ENCODE data around the gene AADACL4. TPM values are rescaled to one million over a fixed set of nuclear protein-coding genes. Genes with fewer than 3 reads are reported as not detected.

The AADACL4 gene
- total and polyA plus RNA-seq, 9 of the 15 experiments (the other 6 are each of a cell fraction or from before 2014, with no cell fraction given): not detected

DNA sequence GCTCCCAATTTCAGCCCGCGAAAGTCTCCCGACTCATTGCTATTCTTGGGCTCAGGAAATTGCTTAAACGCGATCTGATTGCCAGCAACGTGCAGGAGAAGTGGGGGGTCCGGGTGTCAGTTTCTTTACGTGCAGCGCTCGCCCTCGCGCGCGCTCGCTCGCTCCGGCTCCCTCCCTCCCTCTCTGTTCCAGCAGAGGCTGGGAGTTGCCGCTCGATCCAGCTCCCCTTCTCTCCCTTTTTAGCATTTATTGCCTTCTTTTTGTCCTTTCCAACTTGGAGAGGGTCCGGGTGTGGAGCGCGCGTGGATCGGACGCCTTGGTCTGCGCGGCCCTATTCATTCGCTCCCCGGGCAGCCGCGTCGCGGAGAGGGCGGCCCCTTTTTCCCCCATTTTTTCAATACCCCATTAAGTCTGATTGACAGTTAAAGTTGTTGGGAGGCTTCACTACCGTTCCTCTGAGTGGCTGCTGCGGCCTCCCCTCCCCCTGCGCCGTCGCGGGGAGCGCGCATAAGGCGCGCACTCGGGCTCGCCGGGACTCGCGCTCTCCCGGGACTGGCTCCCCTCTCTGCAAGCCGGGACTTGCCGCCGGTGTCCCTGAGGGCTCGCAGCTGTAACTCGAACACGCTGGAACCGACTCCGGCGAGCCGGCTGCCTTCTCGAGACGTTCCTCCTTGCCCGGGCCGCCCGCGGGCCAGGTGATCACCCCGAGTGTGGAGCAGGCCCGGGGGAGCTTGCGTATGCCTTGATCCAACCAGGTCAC lies 25.8 kb upstream of the AADACL4 start, which contains the start of gene DHRS3 (continued):
- TF ChIP-seq, protein P1, sequence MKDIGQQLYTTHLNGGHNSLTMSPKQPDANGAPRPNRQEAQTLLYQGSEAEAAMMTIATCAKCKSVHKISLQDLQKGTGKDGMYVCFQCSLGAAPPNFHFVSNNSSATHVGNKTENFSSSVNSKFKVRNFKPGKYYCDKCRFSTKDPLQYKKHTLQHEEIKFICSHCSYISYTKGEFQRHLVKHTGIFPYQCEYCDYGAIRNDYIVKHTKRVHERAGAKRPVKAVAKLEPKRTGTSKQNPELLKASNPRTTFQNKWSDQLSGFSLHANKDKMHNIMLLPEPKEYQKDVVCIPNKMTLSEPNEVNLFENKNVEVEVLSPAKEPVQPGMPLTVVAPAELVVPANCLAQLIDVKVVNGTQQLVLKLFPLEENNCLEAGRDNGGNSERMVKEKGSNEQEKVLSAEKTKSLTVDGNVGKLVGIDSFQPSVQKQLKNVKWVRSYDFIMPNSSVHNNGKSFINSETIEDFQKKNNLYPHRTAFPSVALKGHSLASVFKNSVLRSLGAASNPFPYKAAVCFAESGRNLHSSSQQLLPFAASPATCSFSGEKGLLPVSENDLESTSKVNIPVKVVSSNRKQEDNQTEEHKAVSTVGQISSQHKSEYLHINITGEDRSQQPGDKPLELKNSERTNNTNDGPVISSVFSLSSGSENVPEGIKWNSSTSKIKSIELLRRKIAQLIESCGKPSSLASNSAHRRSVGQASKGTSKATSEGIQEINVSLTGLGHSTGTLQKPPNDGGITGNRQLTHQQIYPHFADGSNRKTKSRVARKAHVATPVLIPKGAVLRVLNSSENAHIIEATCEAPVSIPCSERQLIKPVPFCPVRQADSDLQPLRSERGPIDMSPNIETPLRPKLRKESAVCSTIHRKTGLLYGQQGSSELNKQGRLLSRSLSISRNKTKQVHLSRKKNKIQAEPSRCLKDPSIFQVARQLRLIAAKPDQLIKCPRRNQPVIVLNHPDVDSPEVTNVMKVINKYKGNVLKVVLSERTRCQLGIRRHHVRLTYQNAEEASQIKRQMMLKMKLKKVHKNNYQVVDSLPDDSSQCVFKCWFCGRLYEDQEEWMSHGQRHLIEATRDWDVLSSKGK (CRISPR knock-in tag; IDR thresholded peaks at IDR 0.05): no peak
- no peak for TF ChIP-seq MCM5 (IDR thresholded peaks at IDR 0.05; ENCODE audit: low read depth)
- TF ChIP-seq, protein P2, sequence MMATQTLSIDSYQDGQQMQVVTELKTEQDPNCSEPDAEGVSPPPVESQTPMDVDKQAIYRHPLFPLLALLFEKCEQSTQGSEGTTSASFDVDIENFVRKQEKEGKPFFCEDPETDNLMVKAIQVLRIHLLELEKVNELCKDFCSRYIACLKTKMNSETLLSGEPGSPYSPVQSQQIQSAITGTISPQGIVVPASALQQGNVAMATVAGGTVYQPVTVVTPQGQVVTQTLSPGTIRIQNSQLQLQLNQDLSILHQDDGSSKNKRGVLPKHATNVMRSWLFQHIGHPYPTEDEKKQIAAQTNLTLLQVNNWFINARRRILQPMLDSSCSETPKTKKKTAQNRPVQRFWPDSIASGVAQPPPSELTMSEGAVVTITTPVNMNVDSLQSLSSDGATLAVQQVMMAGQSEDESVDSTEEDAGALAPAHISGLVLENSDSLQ (IDR thresholded peaks at IDR 0.05): peak; percentile 97
- no peak for TF ChIP-seq DDX20 (tag; IDR thresholded peaks at IDR 0.05; ENCODE audit: low read depth)
- no peak for TF ChIP-seq NCOA4 (IDR thresholded peaks at IDR 0.05; ENCODE audit: partially characterized antibody)
- no peak; the same call in 1 of the 2 replicates for TF ChIP-seq ARID4B (CRISPR knock-in tag; IDR thresholded peaks at IDR 0.05)
- no peak for TF ChIP-seq CEBPG (CRISPR knock-in tag; IDR thresholded peaks at IDR 0.05)
- no peak for TF ChIP-seq CEBPG (tag; conservative IDR thresholded peaks at IDR 0.05 in 1 of 2, IDR thresholded peaks at IDR 0.05 in 1 of 2)
- TF ChIP-seq NCOR1 (IDR thresholded peaks at IDR 0.05): no peak
- TF ChIP-seq ZNF140 (CRISPR knock-in tag; IDR thresholded peaks at IDR 0.05): no peak
- no peak for TF ChIP-seq XRCC4 (IDR thresholded peaks at IDR 0.05; ENCODE audit: extremely low read depth, insufficient read depth, insufficient read length)
- no peak for TF ChIP-seq NR2F6 (CRISPR knock-in tag; IDR thresholded peaks at IDR 0.05)
- no peak for TF ChIP-seq JUNB (CRISPR knock-in tag; conservative IDR thresholded peaks at IDR 0.05)
- no peak for TF ChIP-seq ESRRA (IDR thresholded peaks at IDR 0.05; ENCODE audit: borderline replicate concordance, low read depth)
- no peak for TF ChIP-seq IRF9 (tag; IDR thresholded peaks at IDR 0.05)
- TF ChIP-seq EZH2 (IDR thresholded peaks at IDR 0.05; ENCODE audit: borderline replicate concordance, low read depth, low read length): no peak
- TF ChIP-seq ZBTB1 (CRISPR knock-in tag; IDR thresholded peaks at IDR 0.05; ENCODE audit: borderline replicate concordance, low read depth): peak; percentile 57; the same call in 1 of the 2 replicates
- 0 out of 2 replicates have a peak, but pooled peaks have one; percentile 59 for TF ChIP-seq MTA3 (IDR thresholded peaks at IDR 0.05; ENCODE audit: borderline replicate concordance)

Data from K562 (cell line).